Testis (tissue), 2 donors: ENCODE measurements around the gene PDK2.

Experiments used
- POLR2A ChIP-seq: fragments of 450-650 bp; IDR thresholded peaks from one replicate; pipeline ENCODE4 v1.6.1; 2017; ENCODE audit warnings: antibody characterized with exemption, mild to moderate bottlenecking, moderate library complexity
- TF ChIP-seq, protein P1 (sequence below), 3 experiments: fragments of 450-650 bp in 2 of 3; fragments of 200-600 bp in 1 of 3; sonication (generic) in 1 of 3; IDR thresholded peaks; one replicate each; pipeline ENCODE4 v1.5.1; 2016 to 2019; ENCODE audit warnings: antibody characterized with exemption in 3 of 3, mild to moderate bottlenecking in 2 of 3, moderate library complexity in 1 of 3

DNA sequence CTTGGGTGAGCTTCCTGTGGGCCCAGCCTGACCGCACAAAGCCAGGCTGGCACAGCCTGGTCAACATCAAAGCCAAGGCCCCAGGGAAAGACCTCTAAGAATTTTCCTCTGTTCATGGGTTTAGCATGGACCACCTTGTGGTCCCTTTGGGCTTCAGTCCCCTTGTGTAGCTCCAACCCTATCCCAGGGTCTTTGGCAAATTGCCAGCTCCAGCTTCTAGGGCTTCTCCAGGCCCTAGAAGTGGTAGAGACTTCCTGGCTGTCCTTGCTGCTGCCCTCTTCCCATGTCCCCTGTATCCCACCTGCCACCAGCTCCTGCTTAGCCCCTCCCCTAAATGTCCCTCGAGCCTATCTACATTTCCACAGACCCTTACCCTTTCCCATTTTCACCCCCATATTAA lies 49.0 kb upstream of the PDK2 start:
- TF ChIP-seq, protein P1, sequence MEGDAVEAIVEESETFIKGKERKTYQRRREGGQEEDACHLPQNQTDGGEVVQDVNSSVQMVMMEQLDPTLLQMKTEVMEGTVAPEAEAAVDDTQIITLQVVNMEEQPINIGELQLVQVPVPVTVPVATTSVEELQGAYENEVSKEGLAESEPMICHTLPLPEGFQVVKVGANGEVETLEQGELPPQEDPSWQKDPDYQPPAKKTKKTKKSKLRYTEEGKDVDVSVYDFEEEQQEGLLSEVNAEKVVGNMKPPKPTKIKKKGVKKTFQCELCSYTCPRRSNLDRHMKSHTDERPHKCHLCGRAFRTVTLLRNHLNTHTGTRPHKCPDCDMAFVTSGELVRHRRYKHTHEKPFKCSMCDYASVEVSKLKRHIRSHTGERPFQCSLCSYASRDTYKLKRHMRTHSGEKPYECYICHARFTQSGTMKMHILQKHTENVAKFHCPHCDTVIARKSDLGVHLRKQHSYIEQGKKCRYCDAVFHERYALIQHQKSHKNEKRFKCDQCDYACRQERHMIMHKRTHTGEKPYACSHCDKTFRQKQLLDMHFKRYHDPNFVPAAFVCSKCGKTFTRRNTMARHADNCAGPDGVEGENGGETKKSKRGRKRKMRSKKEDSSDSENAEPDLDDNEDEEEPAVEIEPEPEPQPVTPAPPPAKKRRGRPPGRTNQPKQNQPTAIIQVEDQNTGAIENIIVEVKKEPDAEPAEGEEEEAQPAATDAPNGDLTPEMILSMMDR (IDR thresholded peaks at IDR 0.05) = no peak
- TF ChIP-seq POLR2A = no peak
